Endothelial cell of umbilical vein (primary cell): ENCODE measurements around the gene KCTD1. TPM values are rescaled to one million over a fixed set of nuclear protein-coding genes. Genes with fewer than 3 reads are reported as not detected.

Experiments
- BruUV-seq: library from RNA; stranded (reverse); fragments of 400-500 nt; replicated peaks from 2 replicates; lab custom pipeline; 2021; lab: Mats Ljungman, UMichigan
- CTCF ChIA-PET: fragments of 300-600, 350-600 bp; sonication (Branson Sonifier 250); formaldehyde crosslinking; loops from one replicate; lab custom pipeline; 2021; ENCODE audit warnings: antibody characterized with exemption, inconsistent platforms; lab: Charles Lee
- POLR2A ChIA-PET: fragments of 300-600, 350-600 bp; sonication (Branson Sonifier 250); formaldehyde crosslinking; loops from one replicate; lab custom pipeline; 2021; ENCODE audit warnings: antibody characterized with exemption, inconsistent platforms; lab: Charles Lee
- DNase-seq: peaks from one replicate; pipeline ENCODE4 v3.0.0-alpha.2; 2011; ENCODE audit warnings: low read depth, low spot score
- FAIRE-seq: peaks from 2 replicates; lab custom pipeline; 2011; peaks lifted over from hg19 to GRCh38; lab: Jason Lieb, UNC
- H2AFZ ChIP-seq: 2 replicates; pipeline ENCODE4 v1.6.0; 2012; ENCODE audit warnings: low read depth, low read length, control low read depth, inconsistent platforms
- H3K27ac ChIP-seq: 2 replicates; pipeline ENCODE4 v1.5.1; 2011; ENCODE audit warnings: low read depth, mild to moderate bottlenecking, control low read depth, low read length, moderate library complexity; ENCODE audit not compliant: insufficient read depth
- H3K27me3 ChIP-seq, 2 experiments: 2 replicates each; pipeline versions ENCODE4 v1.6.0 to v1.6.1; 2011; ENCODE audit warnings: low read length in 2 of 2, mixed read lengths in 1 of 2; ENCODE audit not compliant: control insufficient read depth in 2 of 2, insufficient read depth in 2 of 2
- H3K36me3 ChIP-seq, 2 experiments: 2 replicates in 1 of 2; 3 replicates in 1 of 2; pipeline ENCODE4 v1.5.1; 2011; ENCODE audit warnings: low read length in 2 of 2, mild to moderate bottlenecking in 1 of 2, moderate library complexity in 1 of 2; ENCODE audit not compliant: control insufficient read depth in 2 of 2, insufficient read depth in 2 of 2; ENCODE audit errors: extremely low read depth in 1 of 2
- H3K4me1 ChIP-seq: 3 replicates; pipeline ENCODE4 v1.5.1; 2011; ENCODE audit warnings: mild to moderate bottlenecking, low read length; ENCODE audit not compliant: control insufficient read depth, insufficient read depth; ENCODE audit errors: extremely low read depth
- H3K4me2 ChIP-seq: 2 replicates; pipeline ENCODE4 v1.6.1; 2011; ENCODE audit warnings: low read length, control low read depth, mixed read lengths; ENCODE audit not compliant: insufficient read depth
- H3K4me3 ChIP-seq, 3 experiments: fragments of 200-600 bp in 1 of 3; sonication (generic), shearing (Covaris generic) in 1 of 3; replicated peaks in 1 of 3; 2 replicates each; pipeline ENCODE4 v1.5.1; 2011 to 2016; ENCODE audit warnings: control low read depth in 3 of 3, low read length in 3 of 3, mild to moderate bottlenecking in 2 of 3, inconsistent platforms in 1 of 3, low read depth in 1 of 3, moderate library complexity in 1 of 3; ENCODE audit not compliant: insufficient read depth in 1 of 3
- H3K79me2 ChIP-seq: 2 replicates; pipeline ENCODE4 v1.6.0; 2012; ENCODE audit warnings: low read length, inconsistent platforms; ENCODE audit not compliant: control insufficient read depth, insufficient read depth
- H3K9ac ChIP-seq: replicated peaks from 2 replicates; pipeline ENCODE3; 2011; ENCODE audit warnings: low read length, control low read depth; ENCODE audit not compliant: insufficient read depth; ENCODE audit errors: extremely low read depth
- H3K9me1 ChIP-seq: replicated peaks from 3 replicates; pipeline ENCODE4 v1.6.0; 2011; ENCODE audit warnings: mild to moderate bottlenecking, low read length; ENCODE audit not compliant: control insufficient read depth, insufficient read depth; ENCODE audit errors: extremely low read depth
- H3K9me3 ChIP-seq: replicated peaks from 2 replicates; pipeline ENCODE4 v1.5.1; 2012; ENCODE audit warnings: low read length, inconsistent platforms; ENCODE audit not compliant: control insufficient read depth, insufficient read depth
- H4K20me1 ChIP-seq: replicated peaks from 2 replicates; pipeline ENCODE3; 2011; ENCODE audit warnings: mild to moderate bottlenecking, low read length; ENCODE audit not compliant: control insufficient read depth, insufficient read depth; ENCODE audit errors: extremely low read depth
- CTCF ChIP-seq, 2 donors: IDR thresholded peaks; 1 replicate in 1 of 2; 2 replicates in 1 of 2; pipeline ENCODE4 v1.5.1; 2011; ENCODE audit warnings: low read length in 2 of 2, mild to moderate bottlenecking in 2 of 2, moderate library complexity in 2 of 2, control low read depth in 1 of 2, inconsistent platforms in 1 of 2, low read depth in 1 of 2; ENCODE audit not compliant: insufficient read depth in 1 of 2; ENCODE audit errors: extremely low read depth in 1 of 2
- EZH2 ChIP-seq: IDR thresholded peaks from 2 replicates; pipeline ENCODE4 v1.6.1; 2012; ENCODE audit warnings: borderline replicate concordance, low read depth, mild to moderate bottlenecking, moderate library complexity, low read length, inconsistent platforms; ENCODE audit not compliant: severe bottlenecking
- FOS ChIP-seq: IDR thresholded peaks from 2 replicates; pipeline ENCODE4 v1.6.1; 2011; ENCODE audit warnings: mild to moderate bottlenecking, low read length, moderate library complexity, borderline replicate concordance; ENCODE audit not compliant: insufficient read depth
- GATA2 ChIP-seq: IDR thresholded peaks from 2 replicates; pipeline ENCODE4 v1.7.0; 2011; ENCODE audit warnings: low read depth, mild to moderate bottlenecking, moderate library complexity, mixed read lengths, low read length; ENCODE audit not compliant: insufficient read length, insufficient read depth
- JUN ChIP-seq: IDR thresholded peaks from 2 replicates; pipeline ENCODE4 v1.6.1; 2011; ENCODE audit warnings: borderline replicate concordance, low read depth; ENCODE audit not compliant: insufficient read length, insufficient read depth
- MYC ChIP-seq: IDR thresholded peaks from one replicate; pipeline ENCODE4 v1.6.1; 2011; ENCODE audit warnings: mild to moderate bottlenecking, low read depth, low read length
- POLR2A ChIP-seq: IDR thresholded peaks from 2 replicates; pipeline ENCODE4 v1.6.1; 2012; ENCODE audit warnings: low read depth, mild to moderate bottlenecking, control low read depth, low read length
- POLR2AphosphoS5 ChIP-seq: IDR thresholded peaks from 2 replicates; pipeline ENCODE4 v1.6.1; 2012; ENCODE audit warnings: low read depth, mild to moderate bottlenecking, control low read depth, low read length, moderate library complexity; ENCODE audit not compliant: insufficient read depth
- dilution Hi-C: fragments of 300-500 bp; cut with MboI; formaldehyde crosslinking; loops from one replicate; pipeline ENCODE4 v1.15.0; 2019; ENCODE audit warnings: low sequenced_read_pairs; ENCODE audit not compliant: extremely low pct_ligation_motif_present
- intact Hi-C: fragments of 100-400 bp; cut with micrococcal nuclease; formaldehyde crosslinking; loops from one replicate; pipeline ENCODE4 v1.10.0; 2022
- polyA plus RNA-seq, 4 experiments: library from polyadenylated mRNA; depleted of rRNA in 3 of 4; stranded (reverse) in 3 of 4; unstranded in 1 of 4; fragments of >200 nt; gene quantifications; 2 replicates each; pipeline versions ENCODE4 v1.2.1 to v1.2.3, GENCODE V29; 2011 to 2012; ENCODE audit warnings: missing spikeins in 1 of 4
- total RNA-seq: library from RNA; stranded (reverse); gene quantifications from 2 replicates; pipeline ENCODE4 v1.2.3, GENCODE V29; 2021
- TF ChIP-seq, protein P1 (sequence below): IDR thresholded peaks from 2 replicates; pipeline ENCODE4 v1.6.1; 2011; ENCODE audit not compliant: insufficient read depth, insufficient read length

KCTD1 gene
- total and polyA plus RNA-seq, 2 donors (not counting 3 experiments of a cell fraction or from before 2014, with no cell fraction given), result 6.1 to 12.1 TPM

DNA sequence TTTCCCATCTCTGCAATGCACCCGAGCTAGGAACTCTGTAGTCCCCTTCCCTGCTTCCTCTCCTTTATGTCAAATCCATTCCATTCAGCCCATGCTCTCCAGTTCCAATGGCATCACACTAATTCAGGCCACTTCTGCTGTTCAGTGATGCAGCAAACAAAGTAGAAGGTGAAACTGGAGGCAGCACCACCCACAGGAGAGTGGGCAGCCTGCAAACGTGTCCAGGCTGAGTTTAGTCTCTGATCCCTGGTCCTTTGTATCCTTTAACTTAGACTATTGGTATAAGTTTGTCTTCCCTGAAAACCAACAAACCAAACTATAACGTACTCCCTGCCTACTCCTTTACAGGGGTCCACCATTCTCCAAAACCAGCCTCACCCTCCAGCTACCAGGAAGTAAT is 14.7 kb upstream of the KCTD1 start:
- CTCF ChIA-PET, result interaction anchor here (1.3 kb wide), 1 partner anchor 11 kb away, joined by 3 read pairs; no protein-coding TSS in a partner anchor
- H3K9me1 ChIP-seq, result no peaks in the 10 kb centered on the region
- H3K4me2 ChIP-seq, result no peak overlapping the region
- H4K20me1 ChIP-seq, result no peaks in the 10 kb centered on the region
- DNase-seq, result no peak
- H3K79me2 ChIP-seq, result no peaks in the 10 kb centered on the region
- TF ChIP-seq GATA2, result no peak
- FAIRE-seq, result no peak
- H3K9me3 ChIP-seq, result no peaks in the 10 kb centered on the region
- POLR2A ChIA-PET, result no interaction called here
- intact Hi-C loops, result no loop called here
- H3K9ac ChIP-seq, result no peak overlapping the region
- no peaks in the 10 kb centered on the region for H3K4me1 ChIP-seq
- dilution Hi-C loops, result no loop called here
- H2AFZ ChIP-seq, result no peak overlapping the region
- BruUV-seq, result no TSS peak
- no peak overlapping the region for H3K4me3 ChIP-seq
- H3K27ac ChIP-seq, result no peak overlapping the region
- peaks cover 9% of the 10 kb centered on the region in 2 experiments for H3K27me3 ChIP-seq
- H3K36me3 ChIP-seq, result no peaks in the 10 kb centered on the region

GRCh38 chr18:26562568-26562967 is 14.2 kb upstream of the KCTD1 start:
- dilution Hi-C loops, result no loop called here
- peaks cover 9 to 12% of the 10 kb centered on the region in 2 experiments for H3K27me3 ChIP-seq
- CTCF ChIA-PET, result no interaction called here

More at GRCh38 chr18:26562568-26562967, 14.2 kb upstream of the KCTD1 start:
- Histone ChIP-seq H3K4me2 (no peak overlapping the region), H3K9ac (no peak overlapping the region), H3K4me1 (no peaks in the 10 kb centered on the region), H3K9me3 (no peaks in the 10 kb centered on the region), H4K20me1 (no peaks in the 10 kb centered on the region), H2AFZ (no peak overlapping the region), H3K4me3 (no peak overlapping the region), H3K27ac (no peak overlapping the region), H3K36me3 (no peaks in the 10 kb centered on the region), H3K79me2 (no peaks in the 10 kb centered on the region), H3K9me1 (no peaks in the 10 kb centered on the region)
- DNase-seq (no peak), FAIRE-seq (no peak)
- intact Hi-C loops, result no loop called here
- no TSS peak for BruUV-seq
- no peak for TF ChIP-seq MYC
- no peak for TF ChIP-seq POLR2AphosphoS5
- no peak for TF ChIP-seq CTCF (IDR thresholded peaks at IDR 0.05; ENCODE audit: extremely low read depth in 1 of 2, insufficient read depth in 1 of 2, low read depth in 1 of 2, low read length in 2 of 2)
- TF ChIP-seq POLR2A, result no peak
- TF ChIP-seq FOS, result no peak
- no peak for TF ChIP-seq JUN
- TF ChIP-seq GATA2, result no peak
- no peak for TF ChIP-seq EZH2
- TF ChIP-seq, protein P1, sequence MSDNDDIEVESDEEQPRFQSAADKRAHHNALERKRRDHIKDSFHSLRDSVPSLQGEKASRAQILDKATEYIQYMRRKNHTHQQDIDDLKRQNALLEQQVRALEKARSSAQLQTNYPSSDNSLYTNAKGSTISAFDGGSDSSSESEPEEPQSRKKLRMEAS, result no peak
- POLR2A ChIA-PET, result no interaction called here
